Measurements from ENCODE around the gene RMI2. TPM values are rescaled to one million over a fixed set of nuclear protein-coding genes. Genes with fewer than 3 reads are reported as not detected.

RMI2 gene
- total RNA-seq, 1 donor from 2014 or later = 26.2 TPM

DNA sequence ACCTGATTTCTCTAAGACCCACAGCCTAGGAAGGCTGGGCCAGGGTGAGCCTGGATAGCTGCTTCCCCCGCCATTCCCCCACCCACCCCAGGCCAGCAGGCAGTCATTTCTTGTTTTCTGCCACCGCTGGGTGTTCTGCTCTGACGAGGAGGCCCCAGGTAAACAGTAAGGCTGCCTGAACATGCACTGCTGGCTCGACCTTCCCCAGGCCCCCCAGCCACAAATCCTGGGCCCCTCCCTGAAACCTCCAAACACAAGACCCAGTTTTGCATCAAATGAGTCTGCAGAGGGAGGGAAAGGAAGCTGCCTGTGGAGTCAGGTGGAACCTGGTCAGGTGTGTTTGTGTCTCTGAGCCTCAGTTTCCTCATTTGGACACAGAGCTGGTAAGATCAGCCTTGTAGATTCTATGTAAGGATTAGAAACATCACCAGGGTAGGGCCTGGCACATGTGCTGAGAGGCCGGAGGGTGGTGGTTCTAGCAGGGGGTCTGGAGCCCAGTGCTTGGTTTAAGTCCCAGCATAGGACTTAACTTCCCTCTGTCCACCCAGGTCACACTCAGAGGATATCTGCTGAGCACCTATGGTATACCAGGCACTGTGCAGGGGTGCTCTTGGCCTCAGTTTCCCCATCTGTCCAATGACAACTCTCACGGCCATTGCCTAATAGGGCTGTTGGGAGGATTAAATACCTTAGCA, 45.2 kb upstream of the RMI2 start:
- no peak for DNase-seq (ENCODE audit: low read depth)
- TF ChIP-seq, protein P1, sequence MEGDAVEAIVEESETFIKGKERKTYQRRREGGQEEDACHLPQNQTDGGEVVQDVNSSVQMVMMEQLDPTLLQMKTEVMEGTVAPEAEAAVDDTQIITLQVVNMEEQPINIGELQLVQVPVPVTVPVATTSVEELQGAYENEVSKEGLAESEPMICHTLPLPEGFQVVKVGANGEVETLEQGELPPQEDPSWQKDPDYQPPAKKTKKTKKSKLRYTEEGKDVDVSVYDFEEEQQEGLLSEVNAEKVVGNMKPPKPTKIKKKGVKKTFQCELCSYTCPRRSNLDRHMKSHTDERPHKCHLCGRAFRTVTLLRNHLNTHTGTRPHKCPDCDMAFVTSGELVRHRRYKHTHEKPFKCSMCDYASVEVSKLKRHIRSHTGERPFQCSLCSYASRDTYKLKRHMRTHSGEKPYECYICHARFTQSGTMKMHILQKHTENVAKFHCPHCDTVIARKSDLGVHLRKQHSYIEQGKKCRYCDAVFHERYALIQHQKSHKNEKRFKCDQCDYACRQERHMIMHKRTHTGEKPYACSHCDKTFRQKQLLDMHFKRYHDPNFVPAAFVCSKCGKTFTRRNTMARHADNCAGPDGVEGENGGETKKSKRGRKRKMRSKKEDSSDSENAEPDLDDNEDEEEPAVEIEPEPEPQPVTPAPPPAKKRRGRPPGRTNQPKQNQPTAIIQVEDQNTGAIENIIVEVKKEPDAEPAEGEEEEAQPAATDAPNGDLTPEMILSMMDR (conservative IDR thresholded peaks at IDR 0.05; ENCODE audit: low read depth, low read length) = no peak
- H3K4me3 ChIP-seq (ENCODE audit: low read depth, low read length) = no peak overlapping the region

DNA sequence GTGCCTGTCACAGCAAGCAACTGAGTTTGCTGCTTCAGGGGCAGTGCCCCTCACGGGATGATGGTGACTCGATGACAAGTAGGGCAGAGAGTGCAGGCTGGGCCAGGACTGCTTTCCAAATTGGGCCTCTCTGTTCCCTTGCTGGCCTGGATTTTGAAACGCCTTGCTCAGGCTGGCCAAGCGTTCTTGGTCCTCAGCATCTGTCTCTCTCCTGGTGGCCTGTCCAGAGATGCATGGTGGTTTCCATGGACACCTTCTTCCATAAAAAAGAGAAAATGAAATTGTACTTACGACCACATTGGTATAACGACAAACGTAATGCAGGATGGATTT, 44.7 kb upstream of the RMI2 start:
- DNase-seq (ENCODE audit: low read depth) = no peak
- TF ChIP-seq, protein P1 (conservative IDR thresholded peaks at IDR 0.05; ENCODE audit: low read depth, low read length) = no peak
- H3K4me3 ChIP-seq (ENCODE audit: low read depth, low read length) = no peak overlapping the region

DNA sequence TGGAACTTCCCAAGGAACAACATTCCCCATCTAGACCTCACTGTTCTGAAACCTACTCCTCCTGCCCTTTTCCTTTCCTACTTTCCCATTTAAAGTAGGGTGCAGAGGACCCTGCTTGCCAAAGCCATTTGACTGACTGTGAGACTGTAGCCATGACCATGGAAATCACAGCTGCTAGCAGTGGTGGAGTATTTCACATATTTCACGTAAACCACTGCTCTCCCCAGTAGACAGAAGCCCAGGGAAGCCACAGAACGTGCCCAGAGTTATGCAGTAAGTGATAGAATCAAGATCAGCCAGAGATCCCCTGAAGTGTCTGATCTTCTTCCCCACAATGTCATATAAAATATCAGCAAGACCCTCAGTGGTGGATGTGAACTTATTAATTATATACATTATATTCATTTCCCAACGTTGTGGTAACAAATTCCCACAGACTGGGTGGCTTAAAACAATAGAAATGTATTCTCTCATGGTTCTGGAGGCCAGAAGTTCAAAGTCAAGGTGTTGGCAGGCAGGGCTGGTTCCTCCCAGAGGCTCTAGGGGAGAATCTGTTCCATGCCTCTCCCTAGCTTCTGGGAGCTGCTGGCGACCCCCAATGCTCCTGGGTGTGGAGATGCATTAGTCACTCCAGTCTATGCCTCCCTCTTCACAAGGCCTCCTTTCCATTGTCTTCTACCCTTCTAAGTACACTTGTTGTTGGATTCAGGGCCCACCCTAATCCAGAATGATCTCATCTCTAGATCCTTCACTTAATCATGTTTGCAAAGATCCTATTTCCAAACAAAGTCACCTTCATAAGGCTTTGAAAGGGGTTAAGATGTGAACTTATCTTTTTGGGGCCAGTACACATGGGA, 43.4 kb upstream of the RMI2 start:
- no peak for DNase-seq (ENCODE audit: low read depth)
- TF ChIP-seq, protein P1 (conservative IDR thresholded peaks at IDR 0.05; ENCODE audit: low read depth, low read length) = no peak
- no peak overlapping the region for H3K4me3 ChIP-seq (ENCODE audit: low read depth, low read length)

DNA sequence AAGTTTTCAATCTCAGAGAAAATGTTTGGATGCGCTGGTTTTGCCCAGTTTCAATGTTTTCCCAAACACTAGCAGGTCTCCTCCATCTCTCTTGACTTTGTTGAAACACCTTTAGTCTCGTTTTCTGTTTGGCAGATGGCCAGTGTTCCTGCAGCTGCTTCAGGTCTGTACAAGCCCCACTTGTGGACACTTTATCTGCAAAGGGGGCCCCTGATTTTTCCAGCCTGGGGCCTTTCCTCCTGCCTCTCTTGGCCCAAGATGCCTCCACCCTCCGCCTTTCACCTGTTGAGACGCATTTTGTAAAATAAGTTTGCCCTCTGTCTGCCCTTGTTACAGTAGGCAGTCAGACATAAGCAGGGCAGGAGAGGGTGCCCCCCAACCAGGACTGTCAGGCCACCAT, 42.3 kb upstream of the RMI2 start:
- no peak for DNase-seq (ENCODE audit: low read depth)
- TF ChIP-seq, protein P1 (conservative IDR thresholded peaks at IDR 0.05; ENCODE audit: low read depth, low read length) = no peak
- no peak overlapping the region for H3K4me3 ChIP-seq (ENCODE audit: low read depth, low read length)

DNA sequence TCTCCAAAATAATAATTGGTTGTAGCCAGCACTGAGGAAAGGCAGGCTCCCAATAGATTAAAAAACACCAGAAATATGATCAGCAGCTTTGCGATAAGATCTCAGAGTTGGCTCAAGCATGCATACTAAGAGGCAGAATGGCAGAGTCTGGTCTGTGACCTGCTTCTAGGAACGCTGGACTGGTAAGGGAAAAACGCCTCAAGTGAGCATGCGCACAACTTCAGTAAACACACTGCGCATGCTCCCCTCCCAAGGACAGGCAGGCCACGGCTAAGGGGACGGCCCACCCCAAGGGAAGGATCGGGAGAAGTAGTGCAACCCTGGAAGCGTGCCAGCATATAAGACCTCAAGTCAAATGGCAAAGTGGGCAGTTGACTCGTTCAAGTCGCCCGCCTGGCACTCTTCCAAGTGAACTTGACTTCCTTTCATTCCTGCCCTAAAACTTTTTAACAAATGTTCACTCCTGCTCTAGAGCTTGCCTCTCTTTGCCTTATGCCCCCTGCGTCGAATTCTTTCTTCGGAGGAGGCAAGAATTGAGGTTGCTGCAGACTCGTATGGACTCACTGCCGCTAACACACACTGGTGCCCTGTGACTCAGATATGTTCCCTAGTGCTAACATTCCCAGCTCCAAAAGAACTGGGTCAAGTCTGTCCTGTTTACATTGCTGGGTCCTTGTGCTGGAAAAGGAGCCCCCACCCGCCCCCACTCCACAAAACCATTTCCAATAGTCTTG, 41.7 kb upstream of the RMI2 start:
- no peak for DNase-seq (ENCODE audit: low read depth)
- no peak overlapping the region for H3K4me3 ChIP-seq (ENCODE audit: low read depth, low read length)
- TF ChIP-seq, protein P1 (conservative IDR thresholded peaks at IDR 0.05; ENCODE audit: low read depth, low read length) = no peak

DNA sequence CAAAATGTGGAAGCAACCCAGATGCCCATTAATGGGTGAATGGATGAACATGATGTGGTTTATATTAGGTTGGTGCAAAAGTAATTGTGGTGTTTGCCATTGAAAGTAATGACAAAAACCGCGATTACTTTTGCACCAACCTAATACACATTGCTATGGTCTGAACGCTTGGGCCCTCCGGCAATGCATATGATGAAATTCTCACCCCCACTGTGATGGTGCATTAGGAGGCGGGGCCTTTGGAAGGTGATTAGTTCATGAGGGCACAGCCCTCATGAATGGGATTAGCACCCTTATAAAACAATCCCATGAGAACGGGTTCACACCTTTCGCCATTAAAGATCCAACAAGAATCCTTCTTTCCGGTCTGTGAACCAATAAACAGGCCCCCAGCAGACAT, 38.9 kb upstream of the RMI2 start:
- TF ChIP-seq, protein P1 (conservative IDR thresholded peaks at IDR 0.05; ENCODE audit: low read depth, low read length) = no peak
- DNase-seq (ENCODE audit: low read depth) = no peak

More for the DNA sequence above, 38.9 kb upstream of the RMI2 start:
- no peak overlapping the region for H3K4me3 ChIP-seq (ENCODE audit: low read depth, low read length)
